Parathyroid adenoma (tissue), 2 donors: ENCODE data around the gene SKAP1.

Experiments
- H2AFZ ChIP-seq: fragments of 300-600 bp; sonication (generic); one replicate; pipeline ENCODE4 v1.7.0; 2017; ENCODE audit warnings: antibody characterized with exemption, mild to moderate bottlenecking
- H3K27ac ChIP-seq: fragments of 300-600 bp; sonication (generic); one replicate; pipeline ENCODE4 v1.7.0; 2017
- H3K27me3 ChIP-seq: fragments of 300-600 bp; sonication (generic); one replicate; pipeline ENCODE4 v1.7.0; 2017; ENCODE audit warnings: low read length; ENCODE audit not compliant: control insufficient read depth, insufficient read depth
- H3K36me3 ChIP-seq: fragments of 300-600 bp; sonication (generic); one replicate; pipeline ENCODE4 v1.7.0; 2017; ENCODE audit warnings: low read length; ENCODE audit not compliant: control insufficient read depth, insufficient read depth
- H3K4me1 ChIP-seq: fragments of 300-600 bp; sonication (generic); one replicate; pipeline ENCODE4 v1.7.0; 2017; ENCODE audit warnings: control low read depth
- H3K4me2 ChIP-seq: fragments of 300-600 bp; sonication (generic); one replicate; pipeline ENCODE4 v1.7.0; 2017; ENCODE audit warnings: low read length
- H3K4me3 ChIP-seq: fragments of 300-600 bp; sonication (generic); one replicate; pipeline ENCODE4 v1.7.0; 2017; ENCODE audit warnings: low read depth, low read length
- H3K79me2 ChIP-seq: fragments of 300-600 bp; sonication (generic); one replicate; pipeline ENCODE4 v1.7.0; 2017; ENCODE audit warnings: control low read depth
- H3K9ac ChIP-seq: fragments of 300-600 bp; sonication (generic); one replicate; pipeline ENCODE4 v1.7.0; 2017; ENCODE audit warnings: mild to moderate bottlenecking
- H3K9me3 ChIP-seq: fragments of 300-600 bp; sonication (generic); one replicate; pipeline ENCODE4 v1.7.0; 2017; ENCODE audit warnings: low read length; ENCODE audit not compliant: control insufficient read depth
- TF ChIP-seq, protein P1 (sequence below): fragments of 300-600 bp; sonication (generic); IDR thresholded peaks from one replicate; pipeline ENCODE4 v1.7.0; 2017; ENCODE audit warnings: antibody characterized with exemption, mild to moderate bottlenecking
- donor health status: primary hyperparathyroidism.

The SKAP1 gene

DNA sequence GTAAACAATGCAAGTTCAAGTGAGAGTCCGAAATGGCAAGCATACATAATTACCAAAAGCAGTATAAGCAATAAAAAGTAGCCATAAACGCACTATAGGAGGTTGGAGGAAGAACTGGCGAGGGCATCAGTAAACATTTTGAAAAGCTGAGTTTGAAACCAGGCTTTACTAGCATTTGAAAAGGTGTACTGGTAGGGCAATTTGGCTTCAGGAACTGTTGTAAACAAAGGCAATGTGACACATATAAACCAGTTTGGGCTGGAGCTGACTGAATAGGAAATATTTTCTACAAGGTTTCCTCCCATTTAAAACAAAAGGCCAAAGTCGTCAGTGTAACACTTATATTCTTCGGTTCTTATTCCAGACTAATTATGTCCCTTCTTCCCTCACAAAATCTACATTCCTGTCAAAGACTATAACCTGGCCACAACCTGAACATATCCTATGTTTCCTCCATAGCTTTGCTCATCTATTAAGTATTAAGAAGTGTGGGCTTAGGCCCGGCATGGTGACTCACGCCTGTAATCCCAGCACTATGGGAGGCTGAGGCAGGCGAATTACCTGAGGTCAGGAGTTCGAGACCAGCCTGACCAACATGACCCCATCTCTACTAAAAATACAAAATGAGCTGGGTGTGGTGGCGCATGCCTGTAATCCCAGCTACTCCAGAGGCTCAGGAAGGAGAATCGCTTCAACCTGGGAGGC, 336.5 kb downstream of the SKAP1 start:
- no peak overlapping the region for H3K4me2 ChIP-seq
- H3K9ac ChIP-seq: no peak overlapping the region
- H3K4me3 ChIP-seq: no peak overlapping the region
- no peaks in the 10 kb centered on the region for H3K9me3 ChIP-seq
- no peaks in the 10 kb centered on the region for H3K27me3 ChIP-seq
- H3K4me1 ChIP-seq: no peaks in the 10 kb centered on the region
- H3K36me3 ChIP-seq: no peaks in the 10 kb centered on the region
- H3K27ac ChIP-seq: no peak overlapping the region
- TF ChIP-seq, protein P1, sequence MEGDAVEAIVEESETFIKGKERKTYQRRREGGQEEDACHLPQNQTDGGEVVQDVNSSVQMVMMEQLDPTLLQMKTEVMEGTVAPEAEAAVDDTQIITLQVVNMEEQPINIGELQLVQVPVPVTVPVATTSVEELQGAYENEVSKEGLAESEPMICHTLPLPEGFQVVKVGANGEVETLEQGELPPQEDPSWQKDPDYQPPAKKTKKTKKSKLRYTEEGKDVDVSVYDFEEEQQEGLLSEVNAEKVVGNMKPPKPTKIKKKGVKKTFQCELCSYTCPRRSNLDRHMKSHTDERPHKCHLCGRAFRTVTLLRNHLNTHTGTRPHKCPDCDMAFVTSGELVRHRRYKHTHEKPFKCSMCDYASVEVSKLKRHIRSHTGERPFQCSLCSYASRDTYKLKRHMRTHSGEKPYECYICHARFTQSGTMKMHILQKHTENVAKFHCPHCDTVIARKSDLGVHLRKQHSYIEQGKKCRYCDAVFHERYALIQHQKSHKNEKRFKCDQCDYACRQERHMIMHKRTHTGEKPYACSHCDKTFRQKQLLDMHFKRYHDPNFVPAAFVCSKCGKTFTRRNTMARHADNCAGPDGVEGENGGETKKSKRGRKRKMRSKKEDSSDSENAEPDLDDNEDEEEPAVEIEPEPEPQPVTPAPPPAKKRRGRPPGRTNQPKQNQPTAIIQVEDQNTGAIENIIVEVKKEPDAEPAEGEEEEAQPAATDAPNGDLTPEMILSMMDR: no peak
- no peak overlapping the region for H2AFZ ChIP-seq
- peaks cover 40% of the 10 kb centered on the region for H3K79me2 ChIP-seq

DNA sequence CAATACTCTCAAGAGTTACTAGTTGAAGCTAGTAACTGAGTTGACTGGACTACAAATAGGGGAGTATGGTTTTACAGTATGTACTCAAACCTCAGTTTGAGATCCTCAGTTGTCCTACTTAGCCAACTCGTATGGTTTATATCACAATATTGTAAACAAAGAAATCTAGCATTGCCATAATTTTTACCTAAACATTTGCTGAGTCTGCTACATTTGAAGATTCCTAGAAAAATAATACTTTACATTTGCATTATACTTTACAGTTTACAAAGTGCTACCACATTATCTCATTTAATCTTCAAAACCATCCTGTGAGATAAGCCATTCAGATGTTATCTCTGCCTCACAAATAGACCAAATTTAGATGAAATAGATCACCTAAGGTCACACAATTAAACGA, 345.1 kb downstream of the SKAP1 start:
- Histone ChIP-seq H3K4me1 (peaks cover 12% of the 10 kb centered on the region), H3K27me3 (no peaks in the 10 kb centered on the region), H2AFZ (no peak overlapping the region), H3K4me3 (no peak overlapping the region), H3K9me3 (no peaks in the 10 kb centered on the region), H3K36me3 (no peaks in the 10 kb centered on the region), H3K27ac (no peak overlapping the region), H3K9ac (no peak overlapping the region), H3K79me2 (peaks cover 17% of the 10 kb centered on the region), H3K4me2 (peak overlapping the region; percentile 59)
- TF ChIP-seq, protein P1: no peak
